Erythroblast (primary cell): ENCODE measurements around the gene ZNF217.
"Not testable (repeated sequence)": the region's sequence is repeated elsewhere in the genome, so short reads cannot be mapped to it uniquely, and the experiment has no call there.

Source experiments
- GATA1 ChIP-seq: IDR thresholded peaks from 2 replicates; pipeline ENCODE4 v1.6.1; 2011; ENCODE audit warnings: low read depth, mild to moderate bottlenecking, control low read depth, low read length, moderate library complexity
- POLR2A ChIP-seq: IDR thresholded peaks from 2 replicates; pipeline ENCODE4 v1.6.1; 2011; ENCODE audit warnings: mild to moderate bottlenecking, low read length

- not testable (repeated sequence) for TF ChIP-seq POLR2A, GATA1
Measured at GRCh38 chr20:53590608-53591007, 3.0 kb downstream of the ZNF217 start.
